Astrocyte of the cerebellum (primary cell): ENCODE measurements around the gene C12orf56.
A peak's percentile ranks its signal among the peaks of the same experiment; 100 is the strongest.
"Not testable (repeated sequence)": the region's sequence is repeated elsewhere in the genome, so short reads cannot be mapped to it uniquely, and the experiment has no call there.

Experiments used
- DNase-seq: peaks from one replicate; pipeline ENCODE4 v3.0.0-alpha.2; 2011; ENCODE audit warnings: low read depth
- H3K4me3 ChIP-seq: 2 replicates; pipeline ENCODE4 v1.5.1; 2011; ENCODE audit warnings: mild to moderate bottlenecking, low read depth, low read length, moderate library complexity
- in situ Hi-C: cut with HindIII; loops from 2 replicates; pipeline ENCODE4 v1.10.0; 2017; ENCODE audit warnings: low sequenced_read_pairs
- TF ChIP-seq, protein P1 (sequence below): IDR thresholded peaks from 2 replicates; pipeline ENCODE4 v1.5.1; 2012; ENCODE audit warnings: low read length, low read depth, moderate library complexity, mild to moderate bottlenecking; ENCODE audit errors: missing control alignments

C12orf56 gene

DNA sequence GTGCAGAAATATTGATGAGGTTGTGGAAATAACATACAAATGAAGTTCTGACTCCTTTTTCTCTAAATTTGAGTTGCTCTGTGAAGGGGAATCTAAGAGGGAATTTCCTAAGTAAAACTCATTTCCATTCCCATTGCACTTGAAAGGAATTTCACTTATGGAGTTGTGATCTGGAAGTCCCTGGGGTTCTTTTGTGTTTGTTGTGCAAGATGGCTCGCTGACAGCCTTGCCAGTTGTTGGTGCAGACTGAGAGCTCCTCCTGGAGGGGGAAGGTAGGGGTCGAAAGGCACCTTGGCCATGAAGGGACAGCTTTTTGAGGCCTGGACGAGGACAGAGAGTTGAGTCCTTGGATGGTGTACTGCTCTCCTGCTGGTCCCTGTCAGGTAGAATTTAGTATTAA lies 72.0 kb downstream of the C12orf56 start:
- TF ChIP-seq, protein P1, sequence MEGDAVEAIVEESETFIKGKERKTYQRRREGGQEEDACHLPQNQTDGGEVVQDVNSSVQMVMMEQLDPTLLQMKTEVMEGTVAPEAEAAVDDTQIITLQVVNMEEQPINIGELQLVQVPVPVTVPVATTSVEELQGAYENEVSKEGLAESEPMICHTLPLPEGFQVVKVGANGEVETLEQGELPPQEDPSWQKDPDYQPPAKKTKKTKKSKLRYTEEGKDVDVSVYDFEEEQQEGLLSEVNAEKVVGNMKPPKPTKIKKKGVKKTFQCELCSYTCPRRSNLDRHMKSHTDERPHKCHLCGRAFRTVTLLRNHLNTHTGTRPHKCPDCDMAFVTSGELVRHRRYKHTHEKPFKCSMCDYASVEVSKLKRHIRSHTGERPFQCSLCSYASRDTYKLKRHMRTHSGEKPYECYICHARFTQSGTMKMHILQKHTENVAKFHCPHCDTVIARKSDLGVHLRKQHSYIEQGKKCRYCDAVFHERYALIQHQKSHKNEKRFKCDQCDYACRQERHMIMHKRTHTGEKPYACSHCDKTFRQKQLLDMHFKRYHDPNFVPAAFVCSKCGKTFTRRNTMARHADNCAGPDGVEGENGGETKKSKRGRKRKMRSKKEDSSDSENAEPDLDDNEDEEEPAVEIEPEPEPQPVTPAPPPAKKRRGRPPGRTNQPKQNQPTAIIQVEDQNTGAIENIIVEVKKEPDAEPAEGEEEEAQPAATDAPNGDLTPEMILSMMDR = no peak
- no peak overlapping the region for H3K4me3 ChIP-seq
- DNase-seq = peak; percentile 3
- in situ Hi-C loops = no loop called here

DNA sequence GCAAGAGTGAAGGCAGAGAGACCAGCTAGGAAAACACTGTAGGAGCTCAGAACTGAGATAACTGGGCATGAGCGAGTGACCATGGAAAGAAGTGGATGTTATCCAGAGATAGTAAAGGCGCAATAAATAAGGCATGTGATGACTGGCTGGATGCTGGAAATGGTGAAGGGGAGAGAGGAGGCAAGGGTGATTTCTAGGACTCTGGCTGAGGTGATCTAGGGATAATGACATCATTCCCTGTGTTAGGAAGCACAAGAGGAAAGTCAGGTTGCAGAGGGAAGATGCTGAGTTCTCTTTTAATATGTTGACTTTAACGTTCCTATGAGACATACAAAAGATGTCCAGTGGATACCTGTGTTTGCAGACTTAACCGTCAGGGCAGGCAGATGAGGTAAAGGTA lies 78.7 kb downstream of the C12orf56 start:
- in situ Hi-C loops = no loop called here
- no peak overlapping the region for H3K4me3 ChIP-seq
- TF ChIP-seq, protein P1 = no peak
- DNase-seq = no peak

DNA sequence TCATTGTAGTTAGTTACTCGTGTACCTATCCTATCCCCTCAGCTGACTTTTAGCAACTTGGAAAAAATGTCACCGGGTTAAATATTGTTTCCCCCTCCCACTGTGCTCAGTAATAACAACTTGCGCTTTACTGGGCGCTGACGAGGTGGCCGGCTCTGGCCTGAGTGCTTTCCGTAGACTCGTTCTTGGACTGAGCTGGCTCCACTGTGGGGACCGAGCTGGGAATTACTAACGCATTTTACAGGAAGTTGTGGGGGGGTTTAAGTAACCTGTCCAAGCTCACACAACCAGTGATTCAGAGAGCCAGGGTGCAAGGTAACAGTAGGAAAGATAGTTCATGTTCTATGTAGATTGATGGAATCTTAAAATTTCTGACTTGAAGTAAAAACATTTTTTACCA lies 86.0 kb downstream of the C12orf56 start:
- TF ChIP-seq, protein P1 = no peak
- H3K4me3 ChIP-seq = no peak overlapping the region
- in situ Hi-C loops = no loop called here
- no peak for DNase-seq

DNA sequence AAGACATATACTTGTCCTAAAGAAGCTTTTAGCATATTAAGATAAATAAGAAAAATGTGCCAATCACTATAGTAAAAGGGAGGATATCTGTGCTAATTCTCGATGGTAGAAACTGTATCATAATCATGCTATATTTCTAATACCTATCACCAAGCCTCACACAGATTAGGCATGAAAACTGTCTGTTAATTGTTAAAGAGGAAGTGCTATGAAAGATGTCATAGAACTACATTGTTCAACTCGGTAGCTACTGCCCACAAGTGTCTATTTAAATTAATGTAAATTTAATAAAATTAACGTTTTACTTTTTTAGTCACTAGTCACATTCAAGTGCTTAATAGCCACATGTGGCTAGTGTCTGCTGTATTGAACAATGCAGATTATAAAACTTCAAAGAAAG lies 90.9 kb downstream of the C12orf56 start:
- in situ Hi-C loops = no loop called here
- TF ChIP-seq, protein P1 = no peak
- H3K4me3 ChIP-seq = no peak overlapping the region
- no peak for DNase-seq

DNA sequence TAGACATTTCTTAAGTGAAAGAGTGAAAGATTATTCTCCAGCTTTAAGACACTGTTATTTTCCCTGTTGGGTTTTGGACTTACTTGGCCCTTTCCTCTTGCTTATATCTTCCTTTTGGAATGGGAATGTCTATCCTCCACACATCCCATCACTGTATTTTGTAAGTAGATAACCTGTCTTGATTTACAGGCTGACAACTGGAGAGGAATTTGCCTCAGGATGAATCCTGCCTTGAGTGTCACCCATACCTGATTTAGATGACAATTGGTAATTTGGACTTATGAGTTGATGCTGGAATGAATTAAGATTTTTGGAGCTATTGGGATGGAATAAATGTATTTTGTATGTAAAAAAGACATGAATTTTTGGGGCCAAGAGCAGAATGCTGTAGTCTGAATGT lies 94.3 kb downstream of the C12orf56 start:
- DNase-seq = no peak
- no peak overlapping the region for H3K4me3 ChIP-seq
- TF ChIP-seq, protein P1 = no peak
- in situ Hi-C loops = no loop called here

DNA sequence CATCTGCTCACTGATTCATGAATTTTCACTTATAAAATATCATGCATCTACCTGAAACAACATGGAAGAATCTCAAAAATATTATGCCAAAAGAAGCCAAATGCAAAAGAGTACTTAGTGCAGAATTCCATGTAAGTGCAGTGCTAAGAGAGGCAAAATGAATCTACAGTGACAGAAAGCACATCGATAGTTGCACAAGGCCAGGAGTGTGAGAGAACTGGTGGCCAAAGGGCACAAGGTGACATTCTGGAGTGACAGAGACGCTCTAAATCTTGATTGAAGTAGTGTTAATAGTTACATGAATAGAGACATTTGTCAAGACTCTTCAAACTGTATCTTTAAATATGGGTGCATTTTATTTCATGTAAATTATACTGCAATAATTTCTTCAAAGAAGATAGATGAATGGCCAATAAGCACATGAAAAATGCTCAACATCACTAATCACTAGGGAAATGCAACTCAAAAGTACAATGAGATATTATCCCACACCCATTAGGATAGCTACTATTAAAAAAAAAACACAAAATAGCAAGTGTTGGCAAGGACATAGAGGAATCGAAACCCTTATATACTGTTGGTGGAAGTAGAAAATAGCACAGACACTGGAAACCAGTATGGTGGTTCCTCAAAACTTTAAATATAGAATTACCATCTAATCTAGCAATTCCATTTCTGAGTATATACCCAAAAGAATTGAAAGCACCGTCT lies 96.7 kb downstream of the C12orf56 start:
- H3K4me3 ChIP-seq = no peak overlapping the region
- in situ Hi-C loops = no loop called here
- TF ChIP-seq, protein P1 = no peak
- DNase-seq = no peak

DNA sequence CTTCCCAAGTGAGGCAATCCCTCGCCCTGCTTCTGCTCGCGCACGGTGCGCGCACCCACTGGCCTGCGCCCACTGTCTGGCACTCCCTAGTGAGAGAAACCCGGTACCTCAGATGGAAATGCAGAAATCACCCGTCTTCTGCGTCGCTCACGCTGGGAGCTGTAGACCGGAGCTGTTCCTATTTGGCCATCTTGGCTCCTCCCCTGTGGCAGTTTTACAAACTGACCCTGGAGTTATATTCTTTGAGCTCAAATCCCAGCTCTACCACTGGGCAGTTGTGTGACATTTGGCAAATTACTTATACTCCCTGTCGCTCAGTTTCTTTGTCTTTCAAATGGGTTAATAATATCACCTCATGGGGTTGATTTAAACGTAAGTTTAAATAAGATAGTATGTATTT lies 97.4 kb downstream of the C12orf56 start:
- in situ Hi-C loops, H3K4me3 ChIP-seq, DNase-seq: not testable (repeated sequence)
